K562 (cell line): Measurements from ENCODE around the gene ALG12. TPM values are rescaled to one million over a fixed set of nuclear protein-coding genes. Genes with fewer than 3 reads are reported as not detected.

ENCODE experiments used
- ATAC-seq: fragments of 200-7000 bp; cut with Tn5 transposase; 3 replicates; pipeline ENCODE4 v1.9.1; 2020; ENCODE audit warnings: moderate library complexity
- BruUV-seq: library from RNA; stranded (reverse); fragments of 400-500 nt; replicated peaks from 2 replicates; lab custom pipeline; 2021; lab: Mats Ljungman, UMichigan
- CTCF ChIA-PET: fragments of 300-600 bp; formaldehyde crosslinking; extraction: SDS; loops from one replicate; lab custom pipeline; 2021; ENCODE audit warnings: low intra/inter-chr PET ratio; lab: Yijun Ruan, JAX
- POLR2A ChIA-PET: fragments of 300-600, 350-650 bp; sonication (Branson Sonifier 250); formaldehyde crosslinking; extraction: SDS; loops from one replicate; lab custom pipeline; 2021; ENCODE audit warnings: antibody characterized with exemption, inconsistent platforms; lab: Yijun Ruan, JAX
- DNase-seq, 4 experiments: peaks; one replicate each; pipeline versions ENCODE4 v3.0.0 to v3.0.0-alpha.2; 2011 to 2018; ENCODE audit warnings: low spot score in 3 of 4, mixed read lengths in 3 of 4; ENCODE audit errors: extremely low read depth in 1 of 4
- FAIRE-seq: peaks from 2 replicates; lab custom pipeline; 2011; peaks lifted over from hg19 to GRCh38; lab: Jason Lieb, UNC
- H2AFZ ChIP-seq: 2 replicates; pipeline ENCODE4 v1.6.0; 2011; ENCODE audit warnings: low read depth, low read length, control low read depth, inconsistent platforms
- H3K27ac ChIP-seq: fragments of 200-600 bp; 3 replicates; pipeline ENCODE4 v1.8.0; 2011; ENCODE audit warnings: low read depth, mild to moderate bottlenecking, control low read depth, inconsistent platforms, low read length, moderate library complexity, mixed read lengths; ENCODE audit errors: extremely low read depth
- H3K27me3 ChIP-seq, 2 experiments: fragments of 300-600 bp in 1 of 2; 2 replicates in 1 of 2; 3 replicates in 1 of 2; pipeline versions ENCODE4 v1.6.0 to v1.8.0; 2011; ENCODE audit warnings: inconsistent platforms in 2 of 2, low read length in 2 of 2, mild to moderate bottlenecking in 1 of 2, mixed read lengths in 1 of 2, moderate library complexity in 1 of 2; ENCODE audit not compliant: control insufficient read depth in 2 of 2, insufficient read depth in 2 of 2
- H3K36me3 ChIP-seq: fragments of 300-600 bp; 3 replicates; pipeline ENCODE4 v1.8.0; 2011; ENCODE audit warnings: mild to moderate bottlenecking, low read length, inconsistent platforms; ENCODE audit not compliant: control insufficient read depth, insufficient read depth
- H3K4me1 ChIP-seq, 2 experiments: fragments of 200-600 bp in 1 of 2; replicated peaks in 1 of 2; 2 replicates in 1 of 2; 3 replicates in 1 of 2; pipeline versions ENCODE4 v1.5.1 to v1.8.0; 2011; ENCODE audit warnings: inconsistent platforms in 2 of 2, low read length in 2 of 2, mild to moderate bottlenecking in 1 of 2, mixed read lengths in 1 of 2, moderate library complexity in 1 of 2; ENCODE audit not compliant: control insufficient read depth in 2 of 2, insufficient read depth in 2 of 2
- H3K4me2 ChIP-seq: 2 replicates; pipeline ENCODE4 v1.6.1; 2011; ENCODE audit warnings: low read length, control low read depth, inconsistent platforms, mixed read lengths; ENCODE audit not compliant: insufficient read depth
- H3K4me3 ChIP-seq: fragments of 200-600 bp; sonication (generic), shearing (Covaris generic); 2 replicates; pipeline ENCODE4 v1.5.1; 2016; ENCODE audit warnings: control low read depth, inconsistent platforms
- H3K79me2 ChIP-seq: fragments of 200-600 bp; 3 replicates; pipeline ENCODE4 v1.8.0; 2011; ENCODE audit warnings: low read length, inconsistent platforms; ENCODE audit not compliant: control insufficient read depth, insufficient read depth
- H3K9ac ChIP-seq, 2 experiments: 2 replicates each; pipeline versions ENCODE4 v1.6.0 to v1.6.1; 2011; ENCODE audit warnings: low read depth in 2 of 2, low read length in 2 of 2, control low read depth in 1 of 2, inconsistent platforms in 1 of 2, mild to moderate bottlenecking in 1 of 2, mixed read lengths in 1 of 2; ENCODE audit not compliant: insufficient read depth in 1 of 2
- H3K9me1 ChIP-seq: one replicate; pipeline ENCODE4 v1.6.0; 2011; ENCODE audit warnings: inconsistent platforms, mild to moderate bottlenecking, low read length, moderate library complexity; ENCODE audit not compliant: control insufficient read depth, insufficient read depth
- H3K9me3 ChIP-seq: replicated peaks from 2 replicates; pipeline ENCODE4 v1.5.1; 2011; ENCODE audit warnings: low read depth, low read length, inconsistent platforms; ENCODE audit not compliant: control insufficient read depth, insufficient read depth
- H4K20me1 ChIP-seq: replicated peaks from 2 replicates; pipeline ENCODE4 v1.6.1; 2011; ENCODE audit warnings: low read length, inconsistent platforms, mixed read lengths; ENCODE audit not compliant: control insufficient read depth, insufficient read depth
- CHD1 ChIP-seq: fragments of 200-600 bp; sonication (generic); IDR thresholded peaks from one replicate; pipeline ENCODE4 v1.6.1; 2012; ENCODE audit warnings: mild to moderate bottlenecking, moderate library complexity, low read length, inconsistent platforms
- ILK ChIP-seq: fragments of 450-650 bp; IDR thresholded peaks from 2 replicates; pipeline ENCODE4 v1.6.1; 2016; ENCODE audit warnings: missing genetic modification characterization, low read depth, mild to moderate bottlenecking, missing compliant biosample characterization, moderate library complexity, borderline replicate concordance
- KHSRP ChIP-seq: fragments of 450-650 bp; IDR thresholded peaks from 2 replicates; pipeline ENCODE4 v1.6.1; 2017
- MXD1 ChIP-seq: fragments of 250-450 bp; sonication (Bioruptor Pico); IDR thresholded peaks from 2 replicates; pipeline ENCODE4 v1.8.0; 2021; ENCODE audit warnings: borderline replicate concordance, mild to moderate bottlenecking, moderate library complexity; ENCODE audit not compliant: poor library complexity, severe bottlenecking
- PHF20 ChIP-seq: fragments of 450-650 bp; IDR thresholded peaks from 2 replicates; pipeline ENCODE4 v1.6.1; 2018; ENCODE audit not compliant: partially characterized antibody
- POLR2H ChIP-seq: IDR thresholded peaks from 2 replicates; pipeline ENCODE4 v1.6.1; 2016; ENCODE audit warnings: missing genetic modification characterization, low read depth, mild to moderate bottlenecking, control low read depth, missing compliant biosample characterization, moderate library complexity
- PTRF ChIP-seq: fragments of 450-650 bp; IDR thresholded peaks from 2 replicates; pipeline ENCODE4 v1.6.1; 2016; ENCODE audit warnings: mild to moderate bottlenecking, missing genetic modification characterization, missing compliant biosample characterization
- RAD21 ChIP-seq, 2 experiments: fragments of 250-450 bp in 1 of 2; fragments of 450-650 bp in 1 of 2; sonication (Bioruptor Pico) in 1 of 2; formaldehyde crosslinking in 1 of 2; IDR thresholded peaks in 1 of 2; conservative IDR thresholded peaks in 1 of 2; 2 replicates each; pipeline versions ENCODE4 v1.4.0 to v1.8.0; 2020 to 2022; ENCODE audit warnings: mild to moderate bottlenecking in 2 of 2, moderate library complexity in 1 of 2
- SAFB2 ChIP-seq: fragments of 200-400 bp; formaldehyde crosslinking; IDR thresholded peaks from 2 replicates; pipeline ENCODE4 v1.6.1; 2018; ENCODE audit warnings: borderline replicate concordance, low read length, low read depth, moderate library complexity; ENCODE audit not compliant: severe bottlenecking
- SUPT5H ChIP-seq: fragments of 450-650 bp; IDR thresholded peaks from 2 replicates; pipeline ENCODE4 v1.6.1; 2016
- XRCC4 ChIP-seq: IDR thresholded peaks from one replicate; pipeline ENCODE4 v1.6.1; 2011; ENCODE audit not compliant: insufficient read depth, insufficient read length; ENCODE audit errors: extremely low read depth
- ZNF589 ChIP-seq: fragments of 200-800 bp; sonication (Bioruptor generic); IDR thresholded peaks from 2 replicates; pipeline ENCODE4 v1.6.1; 2016; ENCODE audit warnings: low read depth, missing genetic modification characterization, missing compliant biosample characterization
- WGBS: fragments of 100-300 bp; shearing (Covaris generic); methylation state at CpG from one replicate; pipeline ENCODE4 v1.1.6; 2016; ENCODE audit warnings: low coverage, mixed read lengths; ENCODE audit not compliant: insufficient coverage; ENCODE audit errors: missing lambda C conversion rate; 5-methylcytosine and 5-hydroxymethylcytosine counted together
- in situ Hi-C: fragments of 300-500 bp; cut with MboI; formaldehyde crosslinking; loops from 4 replicates; pipeline ENCODE4 v1.15.0; 2018; ENCODE audit warnings: inconsistent platforms, mixed read lengths
- intact Hi-C: fragments of 100-400 bp; cut with micrococcal nuclease; formaldehyde crosslinking; loops from 2 replicates; pipeline ENCODE4 v1.14.2; 2022
- polyA plus RNA-seq, 8 experiments: library from polyadenylated mRNA; depleted of rRNA in 4 of 8; stranded (reverse) in 5 of 8; unstranded in 3 of 8; fragments of >200 nt; fragmentation: Nextera tagmentation in 2 of 8; fragmentation: Illumina TruSeq in 1 of 8; extraction: Ambion mirVana in 2 of 8; extraction: Trizol in 1 of 8; gene quantifications; 2 replicates each; pipeline versions ENCODE4 v1.2.1 to v1.2.3, GENCODE V29; 2011 to 2014; ENCODE audit warnings: inconsistent platforms in 1 of 8, missing spikeins in 1 of 8
- total RNA-seq, 7 experiments: library from RNA; depleted of rRNA in 6 of 7; stranded (reverse); fragments of >200 nt in 6 of 7; fragmentation: Illumina TruSeq in 2 of 7; extraction: Trizol in 2 of 7; gene quantifications; 2 replicates each; pipeline versions ENCODE4 v1.2.1 to v1.2.3, GENCODE V29; 2011 to 2021; ENCODE audit warnings: low replicate concordance in 1 of 7
- TF ChIP-seq, protein P1 (sequence below): fragments of 450-650 bp; IDR thresholded peaks from 2 replicates; pipeline ENCODE4 v1.6.1; 2016; ENCODE audit warnings: missing biosample characterization, missing genetic modification characterization
- TF ChIP-seq, protein P2 (sequence below): fragments of 250-450 bp; sonication (Bioruptor Pico); IDR thresholded peaks from 2 replicates; pipeline ENCODE4 v1.8.0; 2022; ENCODE audit warnings: moderate library complexity, mild to moderate bottlenecking, inconsistent platforms

The ALG12 gene
- total and polyA plus RNA-seq, 9 of the 15 experiments (the other 6 are each of a cell fraction or from before 2014, with no cell fraction given), result 0.20 to 8.5 (median 3.4) TPM

GRCh38 chr22:49911881-49912625 lies 6.2 kb downstream of the ALG12 start:
- no peak overlapping the region for H3K27ac ChIP-seq
- no peaks in the 10 kb centered on the region for H3K27me3 ChIP-seq
- intact Hi-C loops, result no loop called here
- no peak overlapping the region for H3K4me2 ChIP-seq
- CTCF ChIA-PET, result no interaction called here
- BruUV-seq, result no TSS peak
- peaks cover 14% of the 10 kb centered on the region; the same call in 2 of the 3 replicates for H3K36me3 ChIP-seq
- ATAC-seq (no peak), FAIRE-seq (no peak), DNase-seq (no peak)
- H4K20me1 ChIP-seq, result no peaks in the 10 kb centered on the region
- no peak overlapping the region for H3K4me3 ChIP-seq
- H3K9me1 ChIP-seq, result no peaks in the 10 kb centered on the region
- in situ Hi-C loops, result loop anchor here (10.0 kb wide), 1 partner anchor 87 kb away; the partner anchor contains the start of gene BRD1
- H3K79me2 ChIP-seq, result peaks cover 7% of the 10 kb centered on the region
- H3K9me3 ChIP-seq, result no peaks in the 10 kb centered on the region
- TF ChIP-seq SUPT5H (no peak), PTRF (tag) (no peak), ILK (no peak), MXD1 (CRISPR knock-in tag) (no peak), KHSRP (no peak), ZNF589 (CRISPR knock-in tag) (no peak), RAD21 (CRISPR knock-in tag; conservative IDR thresholded peaks at IDR 0.05 in 1 of 2, IDR thresholded peaks at IDR 0.05 in 1 of 2) (no peak), PHF20 (no peak), CHD1 (no peak), XRCC4 (no peak), SAFB2 (no peak), POLR2H (tag) (no peak)
- TF ChIP-seq, protein P1, sequence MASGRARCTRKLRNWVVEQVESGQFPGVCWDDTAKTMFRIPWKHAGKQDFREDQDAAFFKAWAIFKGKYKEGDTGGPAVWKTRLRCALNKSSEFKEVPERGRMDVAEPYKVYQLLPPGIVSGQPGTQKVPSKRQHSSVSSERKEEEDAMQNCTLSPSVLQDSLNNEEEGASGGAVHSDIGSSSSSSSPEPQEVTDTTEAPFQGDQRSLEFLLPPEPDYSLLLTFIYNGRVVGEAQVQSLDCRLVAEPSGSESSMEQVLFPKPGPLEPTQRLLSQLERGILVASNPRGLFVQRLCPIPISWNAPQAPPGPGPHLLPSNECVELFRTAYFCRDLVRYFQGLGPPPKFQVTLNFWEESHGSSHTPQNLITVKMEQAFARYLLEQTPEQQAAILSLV (tag), result no peak
- TF ChIP-seq, protein P2, sequence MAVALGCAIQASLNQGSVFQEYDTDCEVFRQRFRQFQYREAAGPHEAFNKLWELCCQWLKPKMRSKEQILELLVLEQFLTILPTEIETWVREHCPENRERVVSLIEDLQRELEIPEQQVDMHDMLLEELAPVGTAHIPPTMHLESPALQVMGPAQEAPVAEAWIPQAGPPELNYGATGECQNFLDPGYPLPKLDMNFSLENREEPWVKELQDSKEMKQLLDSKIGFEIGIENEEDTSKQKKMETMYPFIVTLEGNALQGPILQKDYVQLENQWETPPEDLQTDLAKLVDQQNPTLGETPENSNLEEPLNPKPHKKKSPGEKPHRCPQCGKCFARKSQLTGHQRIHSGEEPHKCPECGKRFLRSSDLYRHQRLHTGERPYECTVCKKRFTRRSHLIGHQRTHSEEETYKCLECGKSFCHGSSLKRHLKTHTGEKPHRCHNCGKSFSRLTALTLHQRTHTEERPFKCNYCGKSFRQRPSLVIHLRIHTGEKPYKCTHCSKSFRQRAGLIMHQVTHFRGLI (CRISPR knock-in tag), result no peak
- POLR2A ChIA-PET, result interaction anchor here (0.6 kb wide), 1 partner anchor 599 kb away, joined by 3 read pairs; no protein-coding TSS in a partner anchor
- no peak overlapping the region for H3K9ac ChIP-seq
- 92% methylated on average over 6 of the region's 30 CpGs for WGBS
- no peak overlapping the region for H2AFZ ChIP-seq
- peaks cover 3 to 8% of the 10 kb centered on the region in 2 experiments; a peak in 4 of 5 replicates for H3K4me1 ChIP-seq
